HUES48 (cell line): ENCODE data around the gene ARHGEF4.

Experiments used
- H3K27ac ChIP-seq: one replicate; pipeline ENCODE4 v1.7.0; 2013; ENCODE audit warnings: low read depth, low read length, inconsistent platforms
- H3K27me3 ChIP-seq: 2 replicates; pipeline ENCODE4 v1.6.1; 2013; ENCODE audit warnings: mild to moderate bottlenecking, low read length; ENCODE audit not compliant: control insufficient read depth, insufficient read depth
- H3K36me3 ChIP-seq: 2 replicates; pipeline ENCODE4 v1.6.1; 2013; ENCODE audit warnings: low read length; ENCODE audit not compliant: control insufficient read depth, insufficient read depth
- H3K4me1 ChIP-seq: 2 replicates; pipeline ENCODE4 v1.6.1; 2013; ENCODE audit warnings: mild to moderate bottlenecking, low read length; ENCODE audit not compliant: control insufficient read depth, insufficient read depth
- H3K4me3 ChIP-seq: 2 replicates; pipeline ENCODE4 v1.5.1; 2013; ENCODE audit warnings: mild to moderate bottlenecking, low read depth, low read length
- H3K9ac ChIP-seq: 2 replicates; pipeline ENCODE4 v1.6.1; 2013; ENCODE audit warnings: mild to moderate bottlenecking, low read depth, low read length, moderate library complexity
- H3K9me3 ChIP-seq: 2 replicates; pipeline ENCODE4 v1.6.1; 2013; ENCODE audit warnings: low read length; ENCODE audit not compliant: control insufficient read depth, insufficient read depth

Gene ARHGEF4

DNA sequence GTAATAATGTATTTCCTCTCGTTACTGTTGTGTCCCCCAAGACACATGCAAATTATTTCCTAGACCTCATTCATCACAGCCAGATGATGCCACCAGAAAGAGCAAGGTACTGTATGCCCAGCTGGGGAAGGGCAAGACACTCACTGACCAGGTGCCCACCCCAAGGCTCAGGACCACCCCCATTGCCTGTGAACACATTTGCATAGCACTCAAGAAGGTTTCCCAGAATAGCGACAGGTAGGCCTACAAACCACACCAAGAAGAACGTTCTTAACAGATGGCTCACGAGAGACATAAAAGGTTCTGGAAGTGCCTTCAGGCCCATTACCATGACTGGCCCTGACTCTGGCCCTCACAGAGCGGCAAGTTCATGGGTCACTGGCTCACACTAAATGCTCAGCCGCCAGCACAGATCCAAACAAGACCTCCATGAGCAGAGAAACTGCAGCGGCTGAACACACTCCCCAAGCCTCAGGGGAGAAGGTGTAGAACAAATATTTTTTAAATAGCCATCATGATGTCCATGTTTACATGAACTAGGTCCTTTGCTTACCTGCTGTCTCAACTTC lies 212.5 kb downstream of the ARHGEF4 start:
- Histone ChIP-seq H3K9ac (no peak overlapping the region), H3K9me3 (no peaks in the 10 kb centered on the region), H3K27ac (no peak overlapping the region), H3K4me1 (no peaks in the 10 kb centered on the region), H3K36me3 (peaks cover 78% of the 10 kb centered on the region), H3K4me3 (no peak overlapping the region), H3K27me3 (no peaks in the 10 kb centered on the region)

GRCh38 chr2:131050896-131051295 lies 214.2 kb downstream of the ARHGEF4 start:
- Histone ChIP-seq H3K27me3 (no peaks in the 10 kb centered on the region), H3K9me3 (no peaks in the 10 kb centered on the region), H3K4me1 (no peaks in the 10 kb centered on the region), H3K36me3 (peaks cover 95% of the 10 kb centered on the region), H3K27ac (no peak overlapping the region), H3K9ac (no peak overlapping the region), H3K4me3 (no peak overlapping the region)

DNA sequence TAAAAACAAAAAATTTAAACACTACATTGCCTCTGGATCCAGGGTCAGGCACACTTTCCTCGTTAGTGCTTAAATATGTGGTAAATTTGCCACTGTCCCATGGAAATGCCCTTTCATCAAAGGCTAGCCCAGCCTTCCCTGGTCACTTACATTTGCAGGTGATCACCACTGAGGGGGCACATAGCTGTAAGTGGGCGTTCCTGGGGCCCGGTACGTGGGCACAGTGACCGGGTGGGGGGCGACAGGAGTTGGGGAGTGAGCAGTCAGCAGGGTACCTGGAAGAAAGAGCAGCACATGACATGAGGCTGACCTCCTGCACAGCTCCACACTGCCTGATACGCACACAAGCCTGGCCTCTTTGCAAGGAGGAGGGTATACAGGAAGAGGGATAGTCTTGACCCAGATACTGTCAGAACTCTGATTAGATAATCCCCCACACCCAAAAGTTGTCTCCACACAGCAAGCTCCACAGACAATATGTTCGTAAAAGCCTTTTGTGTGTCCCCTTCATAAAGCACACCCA lies 216.1 kb downstream of the ARHGEF4 start:
- Histone ChIP-seq H3K4me1 (no peaks in the 10 kb centered on the region), H3K36me3 (peaks cover 99% of the 10 kb centered on the region), H3K9me3 (no peaks in the 10 kb centered on the region), H3K27ac (no peak overlapping the region), H3K27me3 (no peaks in the 10 kb centered on the region), H3K4me3 (no peak overlapping the region), H3K9ac (no peak overlapping the region)

- H3K36me3 ChIP-seq = peaks cover 98% of the 10 kb centered on the region
- H3K4me1 ChIP-seq = no peaks in the 10 kb centered on the region
- H3K4me3 ChIP-seq = no peak overlapping the region
These were observed 217.8 kb downstream of the ARHGEF4 start for GRCh38 chr2:131054488-131054887.

GRCh38 chr2:131055169-131056065 lies 218.7 kb downstream of the ARHGEF4 start:
- H3K36me3 ChIP-seq = peaks cover 97% of the 10 kb centered on the region
- no peak overlapping the region for H3K27ac ChIP-seq
- no peak overlapping the region for H3K4me3 ChIP-seq
- H3K9ac ChIP-seq = no peak overlapping the region
- H3K9me3 ChIP-seq = no peaks in the 10 kb centered on the region
- H3K4me1 ChIP-seq = no peaks in the 10 kb centered on the region
- no peaks in the 10 kb centered on the region for H3K27me3 ChIP-seq

More at GRCh38 chr2:131054488-131054887, 217.8 kb downstream of the ARHGEF4 start:
- H3K27me3 ChIP-seq = no peaks in the 10 kb centered on the region
- H3K9me3 ChIP-seq = no peaks in the 10 kb centered on the region
- no peak overlapping the region for H3K27ac ChIP-seq
- no peak overlapping the region for H3K9ac ChIP-seq

DNA sequence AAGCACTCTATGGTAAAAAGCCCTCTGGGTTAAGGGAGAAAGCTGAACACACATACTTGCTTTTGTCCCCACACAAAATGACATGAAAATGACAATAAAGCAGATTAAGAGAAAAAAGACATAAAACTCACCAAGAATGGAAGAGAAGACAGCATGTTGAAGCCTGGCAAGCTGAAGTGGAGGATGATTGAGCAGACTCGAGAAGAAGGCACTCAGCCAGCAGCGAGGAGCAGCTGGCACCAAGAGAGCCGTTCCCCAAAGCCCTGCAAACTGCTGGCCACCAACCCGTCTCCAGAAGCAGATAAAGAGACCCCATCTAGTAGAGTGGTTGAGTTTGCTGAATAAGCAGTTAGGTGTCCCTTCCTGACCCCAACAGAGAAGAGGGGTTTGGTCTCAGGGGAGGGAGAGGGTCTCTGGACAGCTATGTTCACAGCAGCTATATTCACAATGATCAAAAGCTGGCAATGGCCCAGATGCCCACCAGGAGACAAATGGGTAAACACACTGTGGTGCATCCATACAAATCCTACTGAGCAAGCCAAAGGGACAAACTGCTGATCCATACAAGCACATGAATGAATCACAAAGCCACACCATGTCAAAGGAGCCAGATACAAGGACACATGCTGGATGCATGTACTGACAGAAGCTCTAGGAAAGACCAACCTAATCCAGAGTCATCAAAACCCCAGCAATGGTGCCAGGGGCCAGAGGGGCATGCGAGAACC lies 219.7 kb downstream of the ARHGEF4 start:
- H3K27ac ChIP-seq = no peak overlapping the region
- no peaks in the 10 kb centered on the region for H3K4me1 ChIP-seq
- no peaks in the 10 kb centered on the region for H3K27me3 ChIP-seq
- H3K9me3 ChIP-seq = no peaks in the 10 kb centered on the region
- no peak overlapping the region for H3K4me3 ChIP-seq
- H3K36me3 ChIP-seq = peaks cover 90% of the 10 kb centered on the region
- no peak overlapping the region for H3K9ac ChIP-seq

DNA sequence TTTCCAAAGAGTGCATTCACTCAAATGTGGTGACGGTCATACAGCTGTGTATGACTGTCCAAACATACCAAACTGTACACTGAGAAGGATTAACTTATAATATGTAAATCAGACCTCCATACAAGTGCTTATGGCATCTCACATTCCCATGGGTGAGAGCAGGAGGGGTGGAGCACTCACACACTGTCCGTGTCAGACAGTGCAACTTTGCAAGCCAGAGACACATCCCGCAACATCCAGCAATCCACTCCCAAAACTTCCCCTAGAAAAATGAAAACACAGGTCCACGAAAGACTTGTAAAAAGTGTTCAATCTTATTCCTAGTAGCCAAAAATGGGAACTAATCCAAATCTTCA lies 220.2 kb downstream of the ARHGEF4 start:
- Histone ChIP-seq H3K27ac (no peak overlapping the region), H3K4me3 (no peak overlapping the region), H3K36me3 (peaks cover 88% of the 10 kb centered on the region), H3K9ac (no peak overlapping the region), H3K27me3 (no peaks in the 10 kb centered on the region), H3K4me1 (no peaks in the 10 kb centered on the region), H3K9me3 (no peaks in the 10 kb centered on the region)

DNA sequence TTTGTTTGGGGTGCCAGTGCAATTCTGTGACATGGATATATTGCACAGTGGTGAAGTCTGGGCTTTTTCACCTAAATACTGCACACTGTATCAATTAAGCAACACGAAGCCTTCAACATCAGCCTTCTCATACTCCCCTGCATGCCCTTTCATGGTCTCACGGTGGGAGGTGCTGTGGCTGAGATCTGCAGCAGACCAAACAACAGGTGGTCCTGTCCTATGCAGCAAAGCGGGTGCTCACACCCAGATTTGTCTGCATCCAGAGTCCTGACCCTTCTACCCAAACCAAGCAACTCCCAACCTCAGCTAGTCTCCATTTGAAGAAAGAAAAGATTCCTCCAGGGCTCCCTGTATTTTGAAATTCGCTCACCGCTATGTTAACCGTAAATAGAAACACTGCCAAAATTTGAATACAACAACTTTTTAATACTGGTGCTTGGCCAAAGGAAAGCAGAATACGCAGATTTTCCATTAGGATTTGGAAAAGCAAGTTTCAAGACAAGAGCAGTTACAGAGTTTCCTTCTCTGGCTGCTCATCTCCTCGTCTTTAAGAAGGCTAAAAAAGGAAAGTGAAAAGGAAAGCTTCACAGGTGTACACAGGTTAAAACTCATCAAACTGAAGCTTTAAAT lies 221.6 kb downstream of the ARHGEF4 start:
- H3K36me3 ChIP-seq = peaks cover 87% of the 10 kb centered on the region
- no peak overlapping the region for H3K27ac ChIP-seq
- H3K27me3 ChIP-seq = no peaks in the 10 kb centered on the region
- no peak overlapping the region for H3K9ac ChIP-seq
- H3K4me3 ChIP-seq = no peak overlapping the region
- H3K9me3 ChIP-seq = no peaks in the 10 kb centered on the region
- no peaks in the 10 kb centered on the region for H3K4me1 ChIP-seq

DNA sequence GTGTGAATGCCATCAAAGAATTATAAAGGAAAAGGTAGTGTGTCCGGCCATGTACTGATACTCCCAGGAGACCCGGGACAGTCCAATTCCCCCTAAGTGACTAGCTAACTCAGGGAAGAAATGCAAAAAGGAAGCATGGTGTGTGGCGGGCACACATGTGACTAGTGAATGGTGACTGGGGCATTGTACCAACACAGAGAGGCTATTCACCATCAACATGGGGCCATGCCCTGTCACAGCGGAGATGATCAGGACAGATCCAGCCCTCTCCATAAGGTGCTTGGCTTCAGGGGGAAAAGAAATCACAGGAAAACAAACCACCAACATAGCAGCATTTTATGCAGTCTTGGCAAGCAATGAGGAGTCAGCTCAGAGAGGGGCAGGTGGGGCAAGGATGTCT lies 222.2 kb downstream of the ARHGEF4 start:
- Histone ChIP-seq H3K9me3 (no peaks in the 10 kb centered on the region), H3K4me3 (no peak overlapping the region), H3K9ac (no peak overlapping the region), H3K27me3 (no peaks in the 10 kb centered on the region), H3K4me1 (no peaks in the 10 kb centered on the region), H3K27ac (no peak overlapping the region), H3K36me3 (peaks cover 86% of the 10 kb centered on the region)

GRCh38 chr2:131063501-131064283 lies 227.0 kb downstream of the ARHGEF4 start:
- Histone ChIP-seq H3K9me3 (no peaks in the 10 kb centered on the region), H3K4me3 (no peak overlapping the region), H3K4me1 (no peaks in the 10 kb centered on the region), H3K36me3 (peaks cover 70% of the 10 kb centered on the region), H3K27me3 (no peaks in the 10 kb centered on the region), H3K27ac (no peak overlapping the region), H3K9ac (no peak overlapping the region)
